Measurements from ENCODE around the gene DCUN1D5. TPM values are rescaled to one million over a fixed set of nuclear protein-coding genes. Genes with fewer than 3 reads are reported as not detected.
A peak's percentile ranks its signal among the peaks of the same experiment; 100 is the strongest.

DCUN1D5 gene
- 10 to 100 TPM; 33.0 to 37.2 (median 35.1) TPM for polyA plus RNA-seq (ENCODE audit: insufficient read length in 3 of 3)
- long read RNA-seq, donor 1, transcript DCUN1D5-201 (8 exons, 1,337 nt), result major isoform, 14 of 21 reads
- long read RNA-seq, donor 1, partial matches to known transcripts, result 6 of 21 reads
- long read RNA-seq, donor 1, other reads (novel, unspliced or antisense), result 0 of 21 reads
- long read RNA-seq, donor 2, transcript DCUN1D5-201 (8 exons, 1,337 nt), result major isoform, 14 of 15 reads
- long read RNA-seq, donor 2, partial matches to known transcripts, result 0 of 15 reads
- long read RNA-seq, donor 2, other reads (novel, unspliced or antisense), result 0 of 15 reads
- long read RNA-seq, donor 3, transcript DCUN1D5-201 (8 exons, 1,337 nt), result major isoform, 10 of 11 reads
- long read RNA-seq, donor 3, partial matches to known transcripts, result 0 of 11 reads
- long read RNA-seq, donor 3, other reads (novel, unspliced or antisense), result 0 of 11 reads
- long read RNA-seq, donor 4, transcript DCUN1D5-201 (8 exons, 1,337 nt), result major isoform, 13 of 14 reads
- long read RNA-seq, donor 4, partial matches to known transcripts, result 0 of 14 reads
- long read RNA-seq, donor 4, other reads (novel, unspliced or antisense), result 0 of 14 reads
- long read RNA-seq, donor 5, transcript DCUN1D5-201 (8 exons, 1,337 nt), result major isoform, 9 of 10 reads
- long read RNA-seq, donor 5, partial matches to known transcripts, result 0 of 10 reads
- long read RNA-seq, donor 5, other reads (novel, unspliced or antisense), result 0 of 10 reads
- long read RNA-seq, donor 6, transcript DCUN1D5-201 (8 exons, 1,337 nt), result major isoform, 14 of 16 reads
- long read RNA-seq, donor 6, partial matches to known transcripts, result 0 of 16 reads
- long read RNA-seq, donor 6, other reads (novel, unspliced or antisense), result 0 of 16 reads
- long read RNA-seq, donor 7, transcript DCUN1D5-201 (8 exons, 1,337 nt), result major isoform, 9 of 9 reads
- long read RNA-seq, donor 7, partial matches to known transcripts, result 0 of 9 reads
- long read RNA-seq, donor 7, other reads (novel, unspliced or antisense), result 0 of 9 reads
- long read RNA-seq, donor 8, transcript DCUN1D5-201 (8 exons, 1,337 nt), result major isoform, 10 of 11 reads
- long read RNA-seq, donor 8, partial matches to known transcripts, result 0 of 11 reads
- long read RNA-seq, donor 8, other reads (novel, unspliced or antisense), result 0 of 11 reads
- long read RNA-seq, donor 9, transcript DCUN1D5-201 (8 exons, 1,337 nt), result major isoform, 12 of 14 reads
- long read RNA-seq, donor 9, partial matches to known transcripts, result 0 of 14 reads
- long read RNA-seq, donor 9, other reads (novel, unspliced or antisense), result 0 of 14 reads
- long read RNA-seq, donor 10, transcript DCUN1D5-201 (8 exons, 1,337 nt), result major isoform, 11 of 18 reads
- long read RNA-seq, donor 10, partial matches to known transcripts, result 6 of 18 reads
- long read RNA-seq, donor 10, other reads (novel, unspliced or antisense), result 0 of 18 reads
- long read RNA-seq, donor 11, partial matches to known transcripts, result 5 of 8 reads
- long read RNA-seq, donor 11, other reads (novel, unspliced or antisense), result 0 of 8 reads
- long read RNA-seq, donor 12, transcript DCUN1D5-201 (8 exons, 1,337 nt), result major isoform, 9 of 9 reads
- long read RNA-seq, donor 12, partial matches to known transcripts, result 0 of 9 reads
- long read RNA-seq, donor 12, other reads (novel, unspliced or antisense), result 0 of 9 reads
- long read RNA-seq, donor 13, transcript DCUN1D5-201 (8 exons, 1,337 nt), result major isoform, 11 of 11 reads
- long read RNA-seq, donor 13, partial matches to known transcripts, result 0 of 11 reads
- long read RNA-seq, donor 13, other reads (novel, unspliced or antisense), result 0 of 11 reads
- long read RNA-seq, donor 14, result 0 reads
- long read RNA-seq, donor 15, transcript DCUN1D5-201 (8 exons, 1,337 nt), result major isoform, 22 of 23 reads
- long read RNA-seq, donor 15, partial matches to known transcripts, result 0 of 23 reads
- long read RNA-seq, donor 15, other reads (novel, unspliced or antisense), result 0 of 23 reads
- long read RNA-seq, donor 16, transcript DCUN1D5-201 (8 exons, 1,337 nt), result major isoform, 16 of 23 reads
- long read RNA-seq, donor 16, partial matches to known transcripts, result 7 of 23 reads
- long read RNA-seq, donor 16, other reads (novel, unspliced or antisense), result 0 of 23 reads

- DNase-seq, result peak; percentile 94
These were observed at the start of gene DCUN1D5 for GRCh38 chr11:103091801-103092524. DCUN1D5 (minus strand) TSS chr11:103092160; CDS start chr11:103091872, 288 bp downstream.

DNA sequence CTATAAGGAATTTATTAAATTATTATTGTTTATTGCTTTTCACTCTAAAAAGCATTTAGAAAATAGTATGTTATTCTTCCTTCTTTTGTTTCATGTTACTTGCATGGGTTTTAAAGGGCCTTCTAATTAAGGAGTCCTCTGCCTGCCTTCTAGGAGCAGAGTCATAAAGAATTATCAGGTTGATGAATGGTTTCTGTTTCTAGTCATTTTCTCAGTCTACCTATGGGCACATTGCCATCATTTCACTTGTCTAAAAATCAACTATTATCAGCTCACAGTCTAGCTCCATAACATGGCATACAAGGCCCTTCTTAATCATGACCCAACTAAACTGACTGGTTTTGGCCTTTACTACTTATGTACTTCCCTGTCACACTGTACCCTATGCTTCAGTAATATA, 33.5 kb upstream of the DCUN1D5 start:
- DNase-seq, result no peak

DNA sequence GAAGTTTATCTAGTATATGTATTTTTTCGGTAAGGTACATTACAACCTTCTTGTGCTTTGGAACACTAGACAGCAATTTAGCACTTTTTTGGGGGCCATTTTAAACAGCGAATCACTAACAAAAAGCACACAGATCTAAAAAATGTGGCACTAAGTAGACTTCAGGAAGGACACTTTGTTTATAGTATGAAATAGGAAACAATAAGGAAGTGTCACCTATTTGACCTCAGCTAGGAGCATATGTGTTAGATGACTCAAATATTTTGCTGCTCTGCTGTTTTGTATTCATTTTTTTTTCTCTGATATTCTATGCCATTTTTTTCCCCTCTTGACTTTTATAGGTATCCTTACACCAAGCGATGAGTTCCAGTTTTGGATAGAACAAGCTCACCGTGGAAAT, 22.9 kb upstream of the DCUN1D5 start:
- no peak for DNase-seq

- DNase-seq, result no peak
These were observed 20.4 kb upstream of the DCUN1D5 start for GRCh38 chr11:103112364-103112763.

GRCh38 chr11:103111400-103111799, 19.4 kb upstream of the DCUN1D5 start:
- no peak for DNase-seq

GRCh38 chr11:103110391-103110790, 18.4 kb upstream of the DCUN1D5 start:
- DNase-seq, result no peak

DNA sequence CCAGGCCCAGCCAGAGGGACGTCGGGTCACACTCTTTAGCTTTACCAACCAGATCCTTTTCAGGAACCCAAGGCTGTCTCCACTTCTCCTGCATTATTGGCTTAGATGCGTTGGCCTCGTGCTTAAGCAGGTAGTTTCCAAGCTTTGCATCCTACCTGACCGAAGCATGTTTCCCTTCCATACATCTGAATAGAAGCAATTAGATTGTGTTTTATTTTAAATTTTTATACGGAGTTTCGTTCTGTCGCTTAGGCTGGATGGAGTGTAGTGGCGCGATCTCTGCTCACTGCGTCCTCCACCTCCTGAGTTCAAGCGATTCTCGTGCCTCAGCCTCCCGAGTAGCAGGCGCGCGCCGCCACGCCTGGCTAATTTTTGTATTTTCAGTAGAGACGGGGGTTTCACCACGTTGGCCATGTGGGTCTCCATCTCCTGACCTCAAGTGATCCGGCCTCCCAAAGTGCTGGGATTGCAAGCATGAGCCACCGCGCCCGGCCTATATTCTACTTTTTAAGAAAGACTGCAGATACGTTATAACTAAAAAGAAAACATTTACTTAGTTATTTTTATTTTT, 17.9 kb upstream of the DCUN1D5 start:
- DNase-seq, result no peak

- peak; percentile 90 for DNase-seq
These were observed 17.2 kb upstream of the DCUN1D5 start, which contains the start of gene DYNC2H1 for GRCh38 chr11:103108933-103109817. DYNC2H1 (plus strand) TSS chr11:103109426; CDS start chr11:103109575, 149 bp downstream.

DNA sequence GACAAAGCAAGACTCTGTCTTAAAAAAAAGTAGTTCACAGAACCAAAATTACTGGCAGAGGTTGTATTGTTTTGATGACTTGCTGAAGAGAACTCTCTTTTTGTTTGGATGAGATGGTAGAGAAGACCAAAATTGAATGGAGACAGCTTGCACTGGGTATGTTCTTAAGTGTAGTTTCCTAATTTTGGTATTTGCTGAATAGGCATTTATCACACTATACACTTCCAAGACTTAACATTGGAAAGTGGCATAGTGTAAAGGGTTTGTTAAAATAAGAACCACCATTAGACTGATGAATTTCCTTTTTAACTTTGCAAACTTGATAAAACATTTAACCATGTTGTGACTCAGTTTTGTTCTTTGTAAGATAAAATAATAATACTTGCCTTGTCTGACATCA, 5.3 kb upstream of the DCUN1D5 start:
- DNase-seq, result no peak

GRCh38 chr11:103091064-103091800, 728 bp downstream of the DCUN1D5 start:
- peak; percentile 22 for DNase-seq

DNA sequence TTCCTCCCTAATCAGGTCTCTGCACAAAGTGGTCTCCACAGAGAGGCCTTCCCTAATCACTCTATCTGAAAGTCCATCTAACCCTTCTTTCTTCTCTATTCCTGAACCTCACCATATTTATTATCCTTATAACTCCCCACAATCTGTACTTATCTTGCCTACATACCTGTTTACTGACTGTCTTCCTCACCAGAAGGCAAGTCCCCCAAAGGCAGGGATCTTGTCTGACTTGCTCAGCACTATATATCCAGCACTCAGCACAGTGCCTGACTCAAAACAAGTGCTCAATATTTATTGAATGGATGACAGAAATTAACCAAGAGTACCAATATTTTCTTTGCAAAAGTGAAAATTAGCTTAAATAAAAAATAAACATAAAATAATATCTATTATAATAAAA, 5.5 kb downstream of the DCUN1D5 start:
- no peak for DNase-seq

GRCh38 chr11:103085758-103086365, 6.1 kb downstream of the DCUN1D5 start:
- no peak for DNase-seq

GRCh38 chr11:103079833-103080232, 12.1 kb downstream of the DCUN1D5 start:
- DNase-seq, result no peak

GRCh38 chr11:103078710-103079109, 13.2 kb downstream of the DCUN1D5 start:
- no peak for DNase-seq

- no peak for DNase-seq
These were observed 14.4 kb downstream of the DCUN1D5 start for GRCh38 chr11:103077554-103077953.

GRCh38 chr11:103076361-103076760, 15.6 kb downstream of the DCUN1D5 start:
- no peak for DNase-seq

DNA sequence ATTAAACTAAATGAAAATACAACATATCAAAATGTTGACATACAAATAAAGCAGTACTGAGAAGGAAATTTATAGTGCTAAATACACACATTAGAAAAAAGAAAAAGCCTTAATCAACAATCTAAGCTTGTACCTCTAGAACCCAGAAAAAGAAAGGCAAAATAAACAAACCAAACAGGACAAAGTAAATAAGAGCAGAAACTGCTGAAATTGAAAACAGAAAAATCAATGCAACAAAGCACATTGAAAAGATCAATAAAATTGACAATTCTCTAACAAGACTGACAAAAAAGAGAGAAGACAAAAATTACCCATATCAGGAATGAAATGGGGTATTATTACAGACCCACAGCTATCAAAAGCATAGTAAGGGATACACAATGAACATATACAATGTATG, 21.0 kb downstream of the DCUN1D5 start:
- DNase-seq, result no peak
